K562 (cell line): ENCODE measurements around the gene CNTROB. TPM values are rescaled to one million over a fixed set of nuclear protein-coding genes. Genes with fewer than 3 reads are reported as not detected.
A peak's percentile ranks its signal among the peaks of the same experiment; 100 is the strongest.

Source experiments
- ATAC-seq: fragments of 200-7000 bp; cut with Tn5 transposase; 3 replicates; pipeline ENCODE4 v1.9.1; 2020; ENCODE audit warnings: moderate library complexity
- BruUV-seq: library from RNA; stranded (reverse); fragments of 400-500 nt; replicated peaks from 2 replicates; lab custom pipeline; 2021; lab: Mats Ljungman, UMichigan
- CTCF ChIA-PET: fragments of 300-600 bp; formaldehyde crosslinking; extraction: SDS; loops from one replicate; lab custom pipeline; 2021; ENCODE audit warnings: low intra/inter-chr PET ratio; lab: Yijun Ruan, JAX
- POLR2A ChIA-PET: fragments of 300-600, 350-650 bp; sonication (Branson Sonifier 250); formaldehyde crosslinking; extraction: SDS; loops from one replicate; lab custom pipeline; 2021; ENCODE audit warnings: antibody characterized with exemption, inconsistent platforms; lab: Yijun Ruan, JAX
- DNase-seq, 4 experiments: peaks; one replicate each; pipeline versions ENCODE4 v3.0.0 to v3.0.0-alpha.2; 2011 to 2018; ENCODE audit warnings: low spot score in 3 of 4, mixed read lengths in 3 of 4; ENCODE audit errors: extremely low read depth in 1 of 4
- FAIRE-seq: peaks from 2 replicates; lab custom pipeline; 2011; peaks lifted over from hg19 to GRCh38; lab: Jason Lieb, UNC
- H2AFZ ChIP-seq: 2 replicates; pipeline ENCODE4 v1.6.0; 2011; ENCODE audit warnings: low read depth, low read length, control low read depth, inconsistent platforms
- H3K27ac ChIP-seq: fragments of 200-600 bp; 3 replicates; pipeline ENCODE4 v1.8.0; 2011; ENCODE audit warnings: low read depth, mild to moderate bottlenecking, control low read depth, inconsistent platforms, low read length, moderate library complexity, mixed read lengths; ENCODE audit errors: extremely low read depth
- H3K27me3 ChIP-seq, 2 experiments: fragments of 300-600 bp in 1 of 2; 2 replicates in 1 of 2; 3 replicates in 1 of 2; pipeline versions ENCODE4 v1.6.0 to v1.8.0; 2011; ENCODE audit warnings: inconsistent platforms in 2 of 2, low read length in 2 of 2, mild to moderate bottlenecking in 1 of 2, mixed read lengths in 1 of 2, moderate library complexity in 1 of 2; ENCODE audit not compliant: control insufficient read depth in 2 of 2, insufficient read depth in 2 of 2
- H3K36me3 ChIP-seq: fragments of 300-600 bp; 3 replicates; pipeline ENCODE4 v1.8.0; 2011; ENCODE audit warnings: mild to moderate bottlenecking, low read length, inconsistent platforms; ENCODE audit not compliant: control insufficient read depth, insufficient read depth
- H3K4me1 ChIP-seq, 2 experiments: fragments of 200-600 bp in 1 of 2; replicated peaks in 1 of 2; 2 replicates in 1 of 2; 3 replicates in 1 of 2; pipeline versions ENCODE4 v1.5.1 to v1.8.0; 2011; ENCODE audit warnings: inconsistent platforms in 2 of 2, low read length in 2 of 2, mild to moderate bottlenecking in 1 of 2, mixed read lengths in 1 of 2, moderate library complexity in 1 of 2; ENCODE audit not compliant: control insufficient read depth in 2 of 2, insufficient read depth in 2 of 2
- H3K4me2 ChIP-seq: 2 replicates; pipeline ENCODE4 v1.6.1; 2011; ENCODE audit warnings: low read length, control low read depth, inconsistent platforms, mixed read lengths; ENCODE audit not compliant: insufficient read depth
- H3K4me3 ChIP-seq: fragments of 200-600 bp; sonication (generic), shearing (Covaris generic); 2 replicates; pipeline ENCODE4 v1.5.1; 2016; ENCODE audit warnings: control low read depth, inconsistent platforms
- H3K79me2 ChIP-seq: fragments of 200-600 bp; 3 replicates; pipeline ENCODE4 v1.8.0; 2011; ENCODE audit warnings: low read length, inconsistent platforms; ENCODE audit not compliant: control insufficient read depth, insufficient read depth
- H3K9ac ChIP-seq, 2 experiments: 2 replicates each; pipeline versions ENCODE4 v1.6.0 to v1.6.1; 2011; ENCODE audit warnings: low read depth in 2 of 2, low read length in 2 of 2, control low read depth in 1 of 2, inconsistent platforms in 1 of 2, mild to moderate bottlenecking in 1 of 2, mixed read lengths in 1 of 2; ENCODE audit not compliant: insufficient read depth in 1 of 2
- H3K9me1 ChIP-seq: one replicate; pipeline ENCODE4 v1.6.0; 2011; ENCODE audit warnings: inconsistent platforms, mild to moderate bottlenecking, low read length, moderate library complexity; ENCODE audit not compliant: control insufficient read depth, insufficient read depth
- H3K9me3 ChIP-seq: replicated peaks from 2 replicates; pipeline ENCODE4 v1.5.1; 2011; ENCODE audit warnings: low read depth, low read length, inconsistent platforms; ENCODE audit not compliant: control insufficient read depth, insufficient read depth
- H4K20me1 ChIP-seq: replicated peaks from 2 replicates; pipeline ENCODE4 v1.6.1; 2011; ENCODE audit warnings: low read length, inconsistent platforms, mixed read lengths; ENCODE audit not compliant: control insufficient read depth, insufficient read depth
- CTCF ChIP-seq, 3 experiments: IDR thresholded peaks in 2 of 3; conservative IDR thresholded peaks in 1 of 3; 2 replicates each; pipeline ENCODE4 v1.5.1; 2011 to 2012; ENCODE audit warnings: low read length in 3 of 3, mild to moderate bottlenecking in 3 of 3, control low read depth in 2 of 3, improper control_type of control experiment in 1 of 3, inconsistent platforms in 1 of 3, low read depth in 1 of 3, mixed read lengths in 1 of 3, moderate library complexity in 1 of 3; ENCODE audit not compliant: insufficient read depth in 2 of 3
- ETS1 ChIP-seq: conservative IDR thresholded peaks from 2 replicates; pipeline ENCODE4 v1.6.1; 2011; ENCODE audit warnings: low read depth, mild to moderate bottlenecking, low read length; ENCODE audit not compliant: control insufficient read depth
- HDAC2 ChIP-seq: fragments of 450-650 bp; IDR thresholded peaks from 2 replicates; pipeline ENCODE4 v1.6.1; 2016; ENCODE audit warnings: mild to moderate bottlenecking
- MED1 ChIP-seq: sonication (generic); formaldehyde crosslinking; IDR thresholded peaks from 2 replicates; pipeline ENCODE4 v1.8.1; 2023; ENCODE audit warnings: missing genetic modification reagents, borderline replicate concordance
- MNT ChIP-seq, 2 experiments: fragments of 450-650 bp; conservative IDR thresholded peaks; 2 replicates each; pipeline ENCODE4 v1.6.1; 2017; ENCODE audit warnings: mild to moderate bottlenecking in 2 of 2, moderate library complexity in 2 of 2
- MYC ChIP-seq, 2 experiments: fragments of 250-450 bp in 1 of 2; sonication (Bioruptor Pico) in 1 of 2; IDR thresholded peaks; 2 replicates each; pipeline versions ENCODE4 v1.5.1 to v1.6.1; 2012 to 2021; ENCODE audit warnings: low read depth in 2 of 2, borderline replicate concordance in 1 of 2, improper control_type of control experiment in 1 of 2, low read length in 1 of 2, mild to moderate bottlenecking in 1 of 2, moderate library complexity in 1 of 2
- NRF1 ChIP-seq, 2 experiments: fragments of 450-650 bp; IDR thresholded peaks in 1 of 2; conservative IDR thresholded peaks in 1 of 2; 2 replicates each; pipeline ENCODE4 v1.6.1; 2014; ENCODE audit warnings: mild to moderate bottlenecking in 2 of 2
- PTBP1 ChIP-seq: fragments of 200-400 bp; formaldehyde crosslinking; IDR thresholded peaks from 2 replicates; pipeline ENCODE4 v1.6.1; 2017; ENCODE audit warnings: low read depth, low read length
- ZC3H4 ChIP-seq: sonication (generic); formaldehyde crosslinking; IDR thresholded peaks from 2 replicates; pipeline ENCODE4 v1.9.0; 2021; ENCODE audit warnings: missing genetic modification reagents, borderline replicate concordance
- ZNF12 ChIP-seq: sonication (generic); formaldehyde crosslinking; IDR thresholded peaks from 2 replicates; pipeline ENCODE4 v1.4.0; 2020; ENCODE audit warnings: mild to moderate bottlenecking, missing genetic modification reagents
- ZNF639 ChIP-seq, 2 experiments: fragments of 200-800 bp in 1 of 2; sonication (Bioruptor generic) in 1 of 2; sonication (generic) in 1 of 2; formaldehyde crosslinking in 1 of 2; IDR thresholded peaks in 1 of 2; conservative IDR thresholded peaks in 1 of 2; 2 replicates each; pipeline versions ENCODE4 v1.5.0 to v1.6.1; 2016 to 2020; ENCODE audit warnings: missing compliant biosample characterization in 1 of 2, missing genetic modification characterization in 1 of 2, missing genetic modification reagents in 1 of 2
- ZSCAN29 ChIP-seq: fragments of 450-650 bp; IDR thresholded peaks from 2 replicates; pipeline ENCODE4 v1.6.1; 2017
- WGBS: fragments of 100-300 bp; shearing (Covaris generic); methylation state at CpG from one replicate; pipeline ENCODE4 v1.1.6; 2016; ENCODE audit warnings: low coverage, mixed read lengths; ENCODE audit not compliant: insufficient coverage; ENCODE audit errors: missing lambda C conversion rate; 5-methylcytosine and 5-hydroxymethylcytosine counted together
- in situ Hi-C: fragments of 300-500 bp; cut with MboI; formaldehyde crosslinking; loops from 4 replicates; pipeline ENCODE4 v1.15.0; 2018; ENCODE audit warnings: inconsistent platforms, mixed read lengths
- intact Hi-C: fragments of 100-400 bp; cut with micrococcal nuclease; formaldehyde crosslinking; loops from 2 replicates; pipeline ENCODE4 v1.14.2; 2022
- polyA plus RNA-seq, 8 experiments: library from polyadenylated mRNA; depleted of rRNA in 4 of 8; stranded (reverse) in 5 of 8; unstranded in 3 of 8; fragments of >200 nt; fragmentation: Nextera tagmentation in 2 of 8; fragmentation: Illumina TruSeq in 1 of 8; extraction: Ambion mirVana in 2 of 8; extraction: Trizol in 1 of 8; gene quantifications; 2 replicates each; pipeline versions ENCODE4 v1.2.1 to v1.2.3, GENCODE V29; 2011 to 2014; ENCODE audit warnings: inconsistent platforms in 1 of 8, missing spikeins in 1 of 8
- total RNA-seq, 7 experiments: library from RNA; depleted of rRNA in 6 of 7; stranded (reverse); fragments of >200 nt in 6 of 7; fragmentation: Illumina TruSeq in 2 of 7; extraction: Trizol in 2 of 7; gene quantifications; 2 replicates each; pipeline versions ENCODE4 v1.2.1 to v1.2.3, GENCODE V29; 2011 to 2021; ENCODE audit warnings: low replicate concordance in 1 of 7

Gene CNTROB
- total and polyA plus RNA-seq, 9 of the 15 experiments (the other 6 are each of a cell fraction or from before 2014, with no cell fraction given): 1.9 to 33.3 (median 23.0) TPM

GRCh38 chr17:7886227-7887037 lies 45.6 kb upstream of the CNTROB start:
- BruUV-seq: TSS peak; percentile 53
- H3K79me2 ChIP-seq: peaks cover 56% of the 10 kb centered on the region
- TF ChIP-seq ETS1 (no peak), ZC3H4 (no peak), NRF1 (conservative IDR thresholded peaks at IDR 0.05 in 1 of 2, IDR thresholded peaks at IDR 0.05 in 1 of 2) (peak in 1 of 2 experiments; percentile 43; a peak in 2 of 4 replicates), ZNF639 (CRISPR knock-in tag; conservative IDR thresholded peaks at IDR 0.05 in 1 of 2, IDR thresholded peaks at IDR 0.05 in 1 of 2) (no peak), PTBP1 (no peak), MYC (IDR thresholded peaks at IDR 0.05; ENCODE audit: low read depth, low read length) (0 out of 2 replicates have a peak, but pooled peaks have one; percentile 6), MYC (CRISPR knock-in tag; IDR thresholded peaks at IDR 0.05; ENCODE audit: borderline replicate concordance, low read depth) (0 out of 2 replicates have a peak, but pooled peaks have one; percentile 12), MNT (conservative IDR thresholded peaks at IDR 0.05) (peak in 1 of 2 experiments; percentile 2; a peak in 2 of 4 replicates), ZSCAN29 (no peak), HDAC2 (no peak; the same call in 1 of the 2 replicates), CTCF (IDR thresholded peaks at IDR 0.05 in 2 of 3, conservative IDR thresholded peaks at IDR 0.05 in 1 of 3; ENCODE audit: insufficient read depth in 2 of 3, low read depth in 1 of 3, low read length in 3 of 3) (0 out of 6 replicates have a peak, but pooled peaks of 1 of the 3 experiments have one; percentile 3), ZNF12 (CRISPR knock-in tag) (0 out of 2 replicates have a peak, but pooled peaks have one; percentile 53), MED1 (CRISPR knock-in tag) (no peak)

More at GRCh38 chr17:7886227-7887037, 45.6 kb upstream of the CNTROB start:
- peak; percentile 58 for ATAC-seq
- Histone ChIP-seq H4K20me1 (no peaks in the 10 kb centered on the region; the same call in 1 of the 2 replicates), H2AFZ (peak overlapping the region; percentile 66), H3K36me3 (peaks cover 25% of the 10 kb centered on the region; the same call in 1 of the 3 replicates), H3K4me1 (peaks cover 30 to 38% of the 10 kb centered on the region in 2 experiments; a peak in 4 of 5 replicates), H3K9me1 (peaks cover 3% of the 10 kb centered on the region), H3K9ac (peak overlapping the region; percentile 86 to 97), H3K27me3 (no peaks in the 10 kb centered on the region), H3K9me3 (no peaks in the 10 kb centered on the region), H3K27ac (peak overlapping the region; percentile 97), H3K4me2 (peak overlapping the region; percentile 92), H3K4me3 (peak overlapping the region; percentile 66)
- peak in 2 of 4 experiments; percentile 21 to 34 for DNase-seq
- 1% methylated on average over 24 of the region's 30 CpGs for WGBS
- ChIA-PET CTCF (interaction anchor here (0.6 kb wide), 1 partner anchor 24 kb away, joined by 5 read pairs; no protein-coding TSS in a partner anchor), POLR2A (interaction anchor here (0.8 to 1.0 kb wide), 2 partner anchors 13 to 188 kb away, joined by 3 read pairs; no protein-coding TSS in a partner anchor)
- in situ Hi-C loops: no loop called here
- FAIRE-seq: peak; percentile 75
- intact Hi-C loops: loop anchor here (2.0 kb wide), 1 partner anchor 30 kb away; the partner anchor contains the start of gene NAA38
